H1 (cell line): ENCODE data around the gene DAPK1. TPM values are rescaled to one million over a fixed set of nuclear protein-coding genes. Genes with fewer than 3 reads are reported as not detected.

Experiments used
- JUND ChIP-seq: IDR thresholded peaks from 2 replicates; pipeline ENCODE4 v1.6.1; 2011; ENCODE audit warnings: mild to moderate bottlenecking, improper control_type of control experiment, low read length
- PHF8 ChIP-seq: fragments of 200-600 bp; sonication (generic); conservative IDR thresholded peaks from 2 replicates; pipeline ENCODE4 v1.7.1; 2012; ENCODE audit warnings: low read depth, mild to moderate bottlenecking, inconsistent platforms, low read length, moderate library complexity
- RAD21 ChIP-seq, 2 experiments: IDR thresholded peaks in 1 of 2; conservative IDR thresholded peaks in 1 of 2; 2 replicates each; pipeline ENCODE4 v1.6.1; 2011; ENCODE audit warnings: low read depth in 2 of 2, low read length in 2 of 2, improper control_type of control experiment in 1 of 2, inconsistent platforms in 1 of 2, mild to moderate bottlenecking in 1 of 2, moderate library complexity in 1 of 2
- RNF2 ChIP-seq: fragments of 200-900, 300-1000 bp; sonication (generic); IDR thresholded peaks from 2 replicates; pipeline ENCODE4 v1.7.1; 2016; ENCODE audit warnings: borderline replicate concordance, low read depth, mild to moderate bottlenecking, antibody characterized with exemption, low read length; ENCODE audit not compliant: poor library complexity, severe bottlenecking; ENCODE audit errors: missing control alignments
- SP4 ChIP-seq: IDR thresholded peaks from 2 replicates; pipeline ENCODE4 v1.6.1; 2012; ENCODE audit warnings: low read length, inconsistent platforms
- TAF1 ChIP-seq: IDR thresholded peaks from 2 replicates; pipeline ENCODE4 v1.6.1; 2011; ENCODE audit warnings: mild to moderate bottlenecking, low read depth, low read length
- polyA plus RNA-seq, 7 experiments: library from polyadenylated mRNA; depleted of rRNA in 3 of 7; stranded (reverse) in 5 of 7; unstranded in 2 of 7; fragments of >200 nt in 5 of 7; fragments of 200-250 nt in 2 of 7; gene quantifications; 1 replicate in 5 of 7; 2 replicates in 1 of 7; 4 replicates in 1 of 7; pipeline versions ENCODE4 v1.2.1 to v1.2.3, GENCODE V29; 2011 to 2013; ENCODE audit warnings: missing spikeins in 2 of 7, mixed read lengths in 2 of 7
- total RNA-seq: library from RNA; stranded (reverse); fragmentation: NEBNext Ultra II Directional; extraction: Animal tissue kit (Norgen Biotek cat#: 25700); gene quantifications from 2 replicates; pipeline ENCODE4 v1.2.1, GENCODE V29; 2021
- TF ChIP-seq, protein P1 (sequence below): fragments of 300-600 bp; sonication (generic); IDR thresholded peaks from 2 replicates; pipeline ENCODE4 v1.7.1; 2012; ENCODE audit warnings: low read length, moderate library complexity, mild to moderate bottlenecking, inconsistent platforms; ENCODE audit not compliant: insufficient replicate concordance
- TF ChIP-seq, protein P2 (sequence below), 3 experiments: IDR thresholded peaks; 1 replicate in 2 of 3; 2 replicates in 1 of 3; pipeline versions ENCODE4 v1.5.1 to v1.6.1; 2011; ENCODE audit warnings: low read length in 3 of 3, mild to moderate bottlenecking in 3 of 3, inconsistent platforms in 2 of 3, low read depth in 1 of 3, moderate library complexity in 1 of 3; ENCODE audit not compliant: insufficient read depth in 1 of 3; ENCODE audit errors: control extremely low read depth in 1 of 3

The DAPK1 gene
- total and polyA plus RNA-seq, 2 of the 8 experiments (the other 6 are each of a cell fraction or from before 2014, with no cell fraction given), result 62.4 to 131 TPM

DNA sequence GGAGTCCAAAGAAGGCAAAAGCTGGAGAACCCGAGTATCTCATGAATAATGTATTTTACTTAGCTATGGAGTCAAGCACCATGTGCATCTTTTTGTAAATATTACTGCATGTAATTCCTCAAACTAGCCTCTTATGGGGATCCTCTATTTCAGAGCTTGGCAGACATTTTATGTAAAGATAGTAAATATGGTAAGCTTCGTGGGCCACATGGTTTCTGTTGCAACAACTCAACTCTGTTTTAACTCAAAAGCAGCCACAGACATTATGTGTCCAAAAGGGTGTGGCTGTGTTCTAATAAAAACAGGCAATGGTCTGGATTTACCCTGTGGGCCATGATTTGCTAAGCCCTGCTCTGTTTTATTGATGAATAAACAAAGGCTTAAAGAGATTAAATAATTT, 17.3 kb downstream of the DAPK1 start (continued):
- TF ChIP-seq, protein P1, sequence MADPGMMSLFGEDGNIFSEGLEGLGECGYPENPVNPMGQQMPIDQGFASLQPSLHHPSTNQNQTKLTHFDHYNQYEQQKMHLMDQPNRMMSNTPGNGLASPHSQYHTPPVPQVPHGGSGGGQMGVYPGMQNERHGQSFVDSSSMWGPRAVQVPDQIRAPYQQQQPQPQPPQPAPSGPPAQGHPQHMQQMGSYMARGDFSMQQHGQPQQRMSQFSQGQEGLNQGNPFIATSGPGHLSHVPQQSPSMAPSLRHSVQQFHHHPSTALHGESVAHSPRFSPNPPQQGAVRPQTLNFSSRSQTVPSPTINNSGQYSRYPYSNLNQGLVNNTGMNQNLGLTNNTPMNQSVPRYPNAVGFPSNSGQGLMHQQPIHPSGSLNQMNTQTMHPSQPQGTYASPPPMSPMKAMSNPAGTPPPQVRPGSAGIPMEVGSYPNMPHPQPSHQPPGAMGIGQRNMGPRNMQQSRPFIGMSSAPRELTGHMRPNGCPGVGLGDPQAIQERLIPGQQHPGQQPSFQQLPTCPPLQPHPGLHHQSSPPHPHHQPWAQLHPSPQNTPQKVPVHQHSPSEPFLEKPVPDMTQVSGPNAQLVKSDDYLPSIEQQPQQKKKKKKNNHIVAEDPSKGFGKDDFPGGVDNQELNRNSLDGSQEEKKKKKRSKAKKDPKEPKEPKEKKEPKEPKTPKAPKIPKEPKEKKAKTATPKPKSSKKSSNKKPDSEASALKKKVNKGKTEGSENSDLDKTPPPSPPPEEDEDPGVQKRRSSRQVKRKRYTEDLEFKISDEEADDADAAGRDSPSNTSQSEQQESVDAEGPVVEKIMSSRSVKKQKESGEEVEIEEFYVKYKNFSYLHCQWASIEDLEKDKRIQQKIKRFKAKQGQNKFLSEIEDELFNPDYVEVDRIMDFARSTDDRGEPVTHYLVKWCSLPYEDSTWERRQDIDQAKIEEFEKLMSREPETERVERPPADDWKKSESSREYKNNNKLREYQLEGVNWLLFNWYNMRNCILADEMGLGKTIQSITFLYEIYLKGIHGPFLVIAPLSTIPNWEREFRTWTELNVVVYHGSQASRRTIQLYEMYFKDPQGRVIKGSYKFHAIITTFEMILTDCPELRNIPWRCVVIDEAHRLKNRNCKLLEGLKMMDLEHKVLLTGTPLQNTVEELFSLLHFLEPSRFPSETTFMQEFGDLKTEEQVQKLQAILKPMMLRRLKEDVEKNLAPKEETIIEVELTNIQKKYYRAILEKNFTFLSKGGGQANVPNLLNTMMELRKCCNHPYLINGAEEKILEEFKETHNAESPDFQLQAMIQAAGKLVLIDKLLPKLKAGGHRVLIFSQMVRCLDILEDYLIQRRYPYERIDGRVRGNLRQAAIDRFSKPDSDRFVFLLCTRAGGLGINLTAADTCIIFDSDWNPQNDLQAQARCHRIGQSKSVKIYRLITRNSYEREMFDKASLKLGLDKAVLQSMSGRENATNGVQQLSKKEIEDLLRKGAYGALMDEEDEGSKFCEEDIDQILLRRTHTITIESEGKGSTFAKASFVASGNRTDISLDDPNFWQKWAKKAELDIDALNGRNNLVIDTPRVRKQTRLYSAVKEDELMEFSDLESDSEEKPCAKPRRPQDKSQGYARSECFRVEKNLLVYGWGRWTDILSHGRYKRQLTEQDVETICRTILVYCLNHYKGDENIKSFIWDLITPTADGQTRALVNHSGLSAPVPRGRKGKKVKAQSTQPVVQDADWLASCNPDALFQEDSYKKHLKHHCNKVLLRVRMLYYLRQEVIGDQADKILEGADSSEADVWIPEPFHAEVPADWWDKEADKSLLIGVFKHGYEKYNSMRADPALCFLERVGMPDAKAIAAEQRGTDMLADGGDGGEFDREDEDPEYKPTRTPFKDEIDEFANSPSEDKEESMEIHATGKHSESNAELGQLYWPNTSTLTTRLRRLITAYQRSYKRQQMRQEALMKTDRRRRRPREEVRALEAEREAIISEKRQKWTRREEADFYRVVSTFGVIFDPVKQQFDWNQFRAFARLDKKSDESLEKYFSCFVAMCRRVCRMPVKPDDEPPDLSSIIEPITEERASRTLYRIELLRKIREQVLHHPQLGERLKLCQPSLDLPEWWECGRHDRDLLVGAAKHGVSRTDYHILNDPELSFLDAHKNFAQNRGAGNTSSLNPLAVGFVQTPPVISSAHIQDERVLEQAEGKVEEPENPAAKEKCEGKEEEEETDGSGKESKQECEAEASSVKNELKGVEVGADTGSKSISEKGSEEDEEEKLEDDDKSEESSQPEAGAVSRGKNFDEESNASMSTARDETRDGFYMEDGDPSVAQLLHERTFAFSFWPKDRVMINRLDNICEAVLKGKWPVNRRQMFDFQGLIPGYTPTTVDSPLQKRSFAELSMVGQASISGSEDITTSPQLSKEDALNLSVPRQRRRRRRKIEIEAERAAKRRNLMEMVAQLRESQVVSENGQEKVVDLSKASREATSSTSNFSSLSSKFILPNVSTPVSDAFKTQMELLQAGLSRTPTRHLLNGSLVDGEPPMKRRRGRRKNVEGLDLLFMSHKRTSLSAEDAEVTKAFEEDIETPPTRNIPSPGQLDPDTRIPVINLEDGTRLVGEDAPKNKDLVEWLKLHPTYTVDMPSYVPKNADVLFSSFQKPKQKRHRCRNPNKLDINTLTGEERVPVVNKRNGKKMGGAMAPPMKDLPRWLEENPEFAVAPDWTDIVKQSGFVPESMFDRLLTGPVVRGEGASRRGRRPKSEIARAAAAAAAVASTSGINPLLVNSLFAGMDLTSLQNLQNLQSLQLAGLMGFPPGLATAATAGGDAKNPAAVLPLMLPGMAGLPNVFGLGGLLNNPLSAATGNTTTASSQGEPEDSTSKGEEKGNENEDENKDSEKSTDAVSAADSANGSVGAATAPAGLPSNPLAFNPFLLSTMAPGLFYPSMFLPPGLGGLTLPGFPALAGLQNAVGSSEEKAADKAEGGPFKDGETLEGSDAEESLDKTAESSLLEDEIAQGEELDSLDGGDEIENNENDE, result no peak
- TF ChIP-seq JUND (no peak), TAF1 (no peak), RNF2 (no peak), RAD21 (IDR thresholded peaks at IDR 0.05 in 1 of 2, conservative IDR thresholded peaks at IDR 0.05 in 1 of 2; ENCODE audit: low read depth in 2 of 2, low read length in 2 of 2) (no peak), PHF8 (no peak), SP4 (no peak)
- TF ChIP-seq, protein P2, sequence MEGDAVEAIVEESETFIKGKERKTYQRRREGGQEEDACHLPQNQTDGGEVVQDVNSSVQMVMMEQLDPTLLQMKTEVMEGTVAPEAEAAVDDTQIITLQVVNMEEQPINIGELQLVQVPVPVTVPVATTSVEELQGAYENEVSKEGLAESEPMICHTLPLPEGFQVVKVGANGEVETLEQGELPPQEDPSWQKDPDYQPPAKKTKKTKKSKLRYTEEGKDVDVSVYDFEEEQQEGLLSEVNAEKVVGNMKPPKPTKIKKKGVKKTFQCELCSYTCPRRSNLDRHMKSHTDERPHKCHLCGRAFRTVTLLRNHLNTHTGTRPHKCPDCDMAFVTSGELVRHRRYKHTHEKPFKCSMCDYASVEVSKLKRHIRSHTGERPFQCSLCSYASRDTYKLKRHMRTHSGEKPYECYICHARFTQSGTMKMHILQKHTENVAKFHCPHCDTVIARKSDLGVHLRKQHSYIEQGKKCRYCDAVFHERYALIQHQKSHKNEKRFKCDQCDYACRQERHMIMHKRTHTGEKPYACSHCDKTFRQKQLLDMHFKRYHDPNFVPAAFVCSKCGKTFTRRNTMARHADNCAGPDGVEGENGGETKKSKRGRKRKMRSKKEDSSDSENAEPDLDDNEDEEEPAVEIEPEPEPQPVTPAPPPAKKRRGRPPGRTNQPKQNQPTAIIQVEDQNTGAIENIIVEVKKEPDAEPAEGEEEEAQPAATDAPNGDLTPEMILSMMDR (IDR thresholded peaks at IDR 0.05; ENCODE audit: control extremely low read depth in 1 of 3, insufficient read depth in 1 of 3, low read depth in 1 of 3, low read length in 3 of 3), result no peak
